Suprapubic skin (tissue), 4 donors: ENCODE results near the gene NPRL2. TPM values are rescaled to one million over a fixed set of nuclear protein-coding genes. Genes with fewer than 3 reads are reported as not detected.

Source experiments
- DNase-seq, 2 donors: peaks; one replicate each; pipeline ENCODE4 v3.0.0-alpha.2; 2019; ENCODE audit warnings: low spot score in 2 of 2
- H3K27ac ChIP-seq: fragments of 200-600 bp; sonication (generic); one replicate; pipeline ENCODE4 v1.5.1; 2019
- H3K27me3 ChIP-seq: fragments of 200-600 bp; sonication (generic); one replicate; pipeline ENCODE4 v1.5.1; 2019
- H3K36me3 ChIP-seq: fragments of 200-600 bp; sonication (generic); one replicate; pipeline ENCODE4 v1.5.1; 2019
- H3K4me1 ChIP-seq: fragments of 200-600 bp; sonication (generic); one replicate; pipeline ENCODE4 v1.5.1; 2019
- H3K4me3 ChIP-seq: fragments of 200-600 bp; sonication (generic); one replicate; pipeline ENCODE4 v1.5.1; 2019; ENCODE audit warnings: mild to moderate bottlenecking
- H3K9me3 ChIP-seq: fragments of 200-600 bp; sonication (generic); one replicate; pipeline ENCODE4 v1.5.1; 2019
- CTCF ChIP-seq, 2 donors: fragments of 200-600 bp in 1 of 2; fragments of 450-650 bp in 1 of 2; sonication (generic) in 1 of 2; IDR thresholded peaks; one replicate each; pipeline ENCODE4 v1.5.1; 2016 to 2019; ENCODE audit warnings: antibody characterized with exemption in 2 of 2, mild to moderate bottlenecking in 1 of 2, moderate library complexity in 1 of 2
- EP300 ChIP-seq: sonication (generic); formaldehyde crosslinking; IDR thresholded peaks from one replicate; pipeline ENCODE4 v1.6.1; 2017; ENCODE audit warnings: antibody characterized with exemption
- POLR2A ChIP-seq, 2 donors: fragments of 450-650 bp; IDR thresholded peaks; one replicate each; pipeline ENCODE4 v1.6.1; 2017; ENCODE audit warnings: antibody characterized with exemption in 2 of 2, mild to moderate bottlenecking in 2 of 2, moderate library complexity in 2 of 2
- POLR2AphosphoS5 ChIP-seq, 3 donors: sonication (generic); formaldehyde crosslinking; IDR thresholded peaks; one replicate each; pipeline ENCODE4 v1.6.1; 2017; ENCODE audit warnings: antibody characterized with exemption in 3 of 3
- WGBS: methylation state at CpG from one replicate; pipeline ENCODE4 v1.1.5; 2018; 5-methylcytosine and 5-hydroxymethylcytosine counted together
- total RNA-seq, 4 donors: library from RNA; depleted of rRNA; stranded (reverse); fragments of >200 nt; gene quantifications; one replicate each; pipeline ENCODE4 v1.1.0, GENCODE V29; 2016

Gene NPRL2
- total RNA-seq, 4 donors from 2014 or later = 16.5 to 35.6 (median 26.0) TPM

DNA sequence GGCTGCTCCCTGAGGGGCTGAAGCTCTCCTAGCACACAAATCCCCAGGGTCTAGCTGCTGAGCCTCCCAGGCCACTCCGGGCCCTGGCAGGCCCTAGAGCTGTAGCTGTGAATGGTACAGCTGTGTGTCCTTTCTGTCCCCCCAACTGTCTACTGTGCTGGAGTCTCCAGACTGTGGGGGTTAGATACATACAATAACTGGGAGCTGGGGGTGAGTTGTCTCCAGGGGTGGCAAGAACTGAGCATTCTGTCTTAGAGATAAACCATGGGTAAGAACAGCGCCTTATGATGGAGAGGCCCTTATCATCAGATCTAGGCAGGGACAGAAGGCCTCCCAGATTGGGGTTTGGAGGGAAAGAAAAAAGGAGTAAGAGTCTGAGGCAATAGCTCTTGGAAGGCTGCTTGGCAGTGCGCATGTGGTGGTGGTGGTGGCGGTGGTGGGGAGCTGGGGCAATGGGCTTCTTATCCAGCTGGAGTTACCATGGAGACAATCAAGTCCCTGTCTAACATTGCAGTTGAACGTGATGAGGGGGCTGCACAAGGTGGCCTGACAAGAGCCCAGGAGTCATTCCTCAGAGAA lies 3.7 kb upstream of the NPRL2 start:
- no peaks in the 10 kb centered on the region for H3K9me3 ChIP-seq
- no peak for TF ChIP-seq EP300
- TF ChIP-seq POLR2A (IDR thresholded peaks at IDR 0.05) = no peak
- no peak for TF ChIP-seq CTCF (IDR thresholded peaks at IDR 0.05)
- no peak for TF ChIP-seq POLR2AphosphoS5 (IDR thresholded peaks at IDR 0.05)
- peaks cover 38% of the 10 kb centered on the region for H3K36me3 ChIP-seq
- no peak overlapping the region for H3K4me3 ChIP-seq
- H3K27me3 ChIP-seq = no peaks in the 10 kb centered on the region
- H3K27ac ChIP-seq = no peak overlapping the region
- WGBS = 75% methylated on average over 5 of the region's 5 CpGs
- H3K4me1 ChIP-seq = peaks cover 78% of the 10 kb centered on the region
- DNase-seq = no peak

- DNase-seq = no peak
- Histone ChIP-seq H3K36me3 (peaks cover 43% of the 10 kb centered on the region), H3K4me1 (peaks cover 73% of the 10 kb centered on the region), H3K27me3 (no peaks in the 10 kb centered on the region), H3K27ac (no peak overlapping the region), H3K4me3 (no peak overlapping the region), H3K9me3 (no peaks in the 10 kb centered on the region)
- TF ChIP-seq CTCF (IDR thresholded peaks at IDR 0.05) = no peak
- no peak for TF ChIP-seq EP300
- no peak for TF ChIP-seq POLR2AphosphoS5 (IDR thresholded peaks at IDR 0.05)
- no peak for TF ChIP-seq POLR2A (IDR thresholded peaks at IDR 0.05)
- 71% methylated on average over 8 of the region's 12 CpGs for WGBS
Measured at GRCh38 chr3:50353245-50354004, 2.9 kb upstream of the NPRL2 start.

GRCh38 chr3:50352781-50353180 lies 2.2 kb upstream of the NPRL2 start:
- 28% methylated on average over 2 of the region's 2 CpGs for WGBS
- Histone ChIP-seq H3K36me3 (peaks cover 48% of the 10 kb centered on the region), H3K27me3 (no peaks in the 10 kb centered on the region), H3K27ac (no peak overlapping the region), H3K9me3 (no peaks in the 10 kb centered on the region), H3K4me3 (no peak overlapping the region), H3K4me1 (peaks cover 67% of the 10 kb centered on the region)
- peak in 1 of 2 donors; percentile 2 for TF ChIP-seq CTCF (IDR thresholded peaks at IDR 0.05)
- TF ChIP-seq EP300 = no peak
- DNase-seq = no peak

- peaks cover 50% of the 10 kb centered on the region for H3K36me3 ChIP-seq
- 43% methylated on average over 11 of the region's 11 CpGs for WGBS
Measured at GRCh38 chr3:50351323-50351697, 735 bp upstream of the NPRL2 start.

DNA sequence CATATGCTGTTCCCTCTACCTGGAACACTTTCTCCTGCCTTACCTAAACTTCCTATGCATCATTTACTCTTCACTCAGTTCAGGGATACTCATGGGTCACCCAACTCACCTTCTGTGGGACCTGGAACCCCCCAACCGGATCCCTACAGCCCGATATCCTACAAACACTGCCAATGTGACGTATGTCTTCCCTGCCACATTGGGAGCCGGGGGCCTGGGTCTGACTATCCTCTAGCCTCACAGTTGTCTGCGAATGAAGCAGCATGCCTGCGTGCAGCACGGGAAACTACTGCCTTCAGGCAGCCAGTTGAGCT lies 405 bp downstream of the NPRL2 start:
- no peak for TF ChIP-seq CTCF (IDR thresholded peaks at IDR 0.05)
- no peak for TF ChIP-seq POLR2AphosphoS5 (IDR thresholded peaks at IDR 0.05)
- TF ChIP-seq POLR2A (IDR thresholded peaks at IDR 0.05) = no peak
- peak overlapping the region; percentile 97 for H3K27ac ChIP-seq
- H3K27me3 ChIP-seq = no peaks in the 10 kb centered on the region
- H3K36me3 ChIP-seq = peaks cover 38% of the 10 kb centered on the region
- H3K9me3 ChIP-seq = no peaks in the 10 kb centered on the region
- peak overlapping the region; percentile 87 for H3K4me3 ChIP-seq
- WGBS = 0% methylated on average over 5 of the region's 7 CpGs
- DNase-seq = no peak
- H3K4me1 ChIP-seq = peaks cover 57% of the 10 kb centered on the region

More at GRCh38 chr3:50351323-50351697, 735 bp upstream of the NPRL2 start:
- no peak for DNase-seq
- Histone ChIP-seq H3K9me3 (no peaks in the 10 kb centered on the region), H3K4me1 (peaks cover 57% of the 10 kb centered on the region), H3K27me3 (no peaks in the 10 kb centered on the region), H3K4me3 (peak overlapping the region; percentile 87), H3K27ac (peak overlapping the region; percentile 97)
- TF ChIP-seq POLR2AphosphoS5 (IDR thresholded peaks at IDR 0.05) = no peak
